RWPE1 (cell line): Measurements from ENCODE around the gene LTBP4.
A peak's percentile ranks its signal among the peaks of the same experiment; 100 is the strongest.

Experiments
- CTCF ChIA-PET: fragments of 350-600 bp; sonication (Branson Sonifier 250); formaldehyde crosslinking; extraction: SDS; loops from one replicate; lab custom pipeline; 2021; lab: Yijun Ruan, JAX
- POLR2A ChIA-PET: fragments of 400-600 bp; formaldehyde crosslinking; extraction: SDS; loops from one replicate; lab custom pipeline; 2020; ENCODE audit warnings: antibody characterized with exemption; ENCODE audit not compliant: low non-redundant PET; lab: Yijun Ruan, JAX
- DNase-seq: peaks from one replicate; pipeline ENCODE4 v3.0.0; 2012; ENCODE audit warnings: low spot score
- H3K27ac ChIP-seq: fragments of 450-650 bp; 2 replicates; pipeline ENCODE4 v1.5.1; 2017
- TF ChIP-seq, protein P1 (sequence below): fragments of 450-650 bp; conservative IDR thresholded peaks from 2 replicates; pipeline ENCODE4 v1.5.1; 2017; ENCODE audit warnings: low read depth, mild to moderate bottlenecking

The LTBP4 gene

GRCh38 chr19:40599331-40599901 is 1.8 kb upstream of the LTBP4 start:
- DNase-seq: no peak
- ChIA-PET CTCF (interaction anchor here (0.7 to 1.5 kb wide), 7 partner anchors 36 to 460 kb away, joined by 3 to 6 read pairs (median 5); no protein-coding TSS in a partner anchor), POLR2A (no interaction called here)
- H3K27ac ChIP-seq: peak overlapping the region; percentile 99
- TF ChIP-seq, protein P1, sequence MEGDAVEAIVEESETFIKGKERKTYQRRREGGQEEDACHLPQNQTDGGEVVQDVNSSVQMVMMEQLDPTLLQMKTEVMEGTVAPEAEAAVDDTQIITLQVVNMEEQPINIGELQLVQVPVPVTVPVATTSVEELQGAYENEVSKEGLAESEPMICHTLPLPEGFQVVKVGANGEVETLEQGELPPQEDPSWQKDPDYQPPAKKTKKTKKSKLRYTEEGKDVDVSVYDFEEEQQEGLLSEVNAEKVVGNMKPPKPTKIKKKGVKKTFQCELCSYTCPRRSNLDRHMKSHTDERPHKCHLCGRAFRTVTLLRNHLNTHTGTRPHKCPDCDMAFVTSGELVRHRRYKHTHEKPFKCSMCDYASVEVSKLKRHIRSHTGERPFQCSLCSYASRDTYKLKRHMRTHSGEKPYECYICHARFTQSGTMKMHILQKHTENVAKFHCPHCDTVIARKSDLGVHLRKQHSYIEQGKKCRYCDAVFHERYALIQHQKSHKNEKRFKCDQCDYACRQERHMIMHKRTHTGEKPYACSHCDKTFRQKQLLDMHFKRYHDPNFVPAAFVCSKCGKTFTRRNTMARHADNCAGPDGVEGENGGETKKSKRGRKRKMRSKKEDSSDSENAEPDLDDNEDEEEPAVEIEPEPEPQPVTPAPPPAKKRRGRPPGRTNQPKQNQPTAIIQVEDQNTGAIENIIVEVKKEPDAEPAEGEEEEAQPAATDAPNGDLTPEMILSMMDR: no peak

DNA sequence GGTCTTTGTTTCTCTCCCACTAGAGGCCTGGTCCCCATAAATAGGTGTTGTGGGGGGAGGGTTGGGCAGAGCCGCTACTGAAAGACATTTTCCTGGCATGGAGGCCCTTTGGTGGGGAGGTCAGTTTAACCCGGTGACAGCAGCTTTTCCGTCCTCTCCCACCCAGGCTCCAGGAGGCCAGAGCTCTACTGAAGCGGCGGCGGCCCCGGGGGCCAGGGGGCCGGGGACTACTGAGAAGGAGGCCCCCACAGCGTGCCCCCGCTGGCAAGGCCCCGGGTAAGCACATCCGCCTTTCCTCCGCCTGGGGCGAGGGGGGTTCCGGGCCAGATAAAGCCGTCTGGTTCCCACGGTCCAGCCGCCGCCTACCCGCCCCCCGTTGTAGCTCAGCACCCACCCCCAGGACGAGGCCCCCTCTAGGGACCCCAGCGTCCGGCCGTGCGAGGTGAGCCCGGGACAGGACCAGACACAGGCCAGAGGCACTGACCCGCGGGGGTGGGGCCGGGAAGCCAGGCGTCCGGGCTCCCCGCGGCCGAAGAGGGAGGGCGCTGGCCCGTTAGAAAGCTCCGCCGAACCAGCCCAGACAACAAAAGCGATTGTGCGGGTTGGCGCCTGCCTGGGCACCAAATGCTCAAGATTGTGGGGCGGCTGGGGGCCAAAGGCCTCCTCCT is 1.1 kb upstream of the LTBP4 start:
- POLR2A ChIA-PET: no interaction called here

DNA sequence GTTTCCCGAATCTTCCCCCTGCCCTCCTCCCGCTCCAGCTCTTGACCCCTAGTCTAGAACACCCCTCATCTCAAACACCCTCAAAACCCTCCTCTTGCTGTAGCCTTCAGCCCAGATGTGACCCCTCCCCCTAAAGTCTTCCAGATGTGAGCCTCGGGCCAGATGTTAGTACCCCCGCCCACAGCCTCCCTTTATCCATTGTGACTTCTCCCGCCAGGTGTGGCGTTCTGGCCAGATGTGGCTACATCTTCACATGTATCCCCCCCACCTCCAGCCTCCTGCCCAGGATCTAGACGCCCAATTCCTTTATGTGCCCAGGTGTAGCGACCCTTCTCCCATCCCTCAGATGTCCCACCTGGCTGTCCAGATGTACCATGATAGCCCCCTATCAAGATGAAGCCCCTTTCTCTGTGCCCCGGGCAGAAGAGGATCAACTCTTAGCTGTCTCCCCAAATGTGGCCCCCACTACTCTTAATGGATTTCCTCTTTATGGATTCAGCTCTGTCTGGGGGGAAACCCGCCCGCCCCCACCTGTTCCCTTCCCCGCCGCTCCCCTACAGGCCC is 517 bp upstream of the LTBP4 start:
- POLR2A ChIA-PET: no interaction called here
- H3K27ac ChIP-seq: peak overlapping the region; percentile 99
- TF ChIP-seq, protein P1: no peak
- CTCF ChIA-PET: interaction anchor here (0.6 to 1.7 kb wide), 8 partner anchors 33 to 461 kb away, joined by 3 to 6 read pairs (median 4); partner anchors contain the start of gene ACTMAP
- DNase-seq: no peak

More for the DNA sequence above, 1.1 kb upstream of the LTBP4 start:
- TF ChIP-seq, protein P1: no peak
- DNase-seq: no peak
- H3K27ac ChIP-seq: peak overlapping the region; percentile 99
- CTCF ChIA-PET: interaction anchor here (0.6 to 1.7 kb wide), 9 partner anchors 34 to 461 kb away, joined by 3 to 6 read pairs (median 3); partner anchors contain the start of gene ACTMAP

DNA sequence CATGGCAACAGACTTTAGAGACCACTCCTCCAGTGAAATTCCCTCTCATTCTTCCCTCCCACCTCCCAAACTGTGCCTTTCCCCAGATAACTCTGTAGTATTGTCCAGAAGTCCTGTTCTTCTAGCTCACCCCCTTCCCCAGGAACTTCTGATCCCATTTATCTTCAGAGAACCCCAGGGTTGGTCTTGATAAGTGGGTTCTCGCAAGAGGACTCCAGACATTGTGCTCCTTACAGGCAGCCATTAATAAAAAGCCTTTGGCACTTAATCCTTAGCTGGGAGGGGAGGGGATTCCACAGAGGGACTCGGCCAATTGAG is 1.9 kb downstream of the LTBP4 start:
- ChIA-PET POLR2A (interaction anchor here (0.5 to 2.6 kb wide), 4 partner anchors 11 to 1039 kb away, joined by 3 to 10 read pairs (median 7); no protein-coding TSS in a partner anchor), CTCF (interaction anchor here (0.6 to 1.8 kb wide), 9 partner anchors 13 to 184 kb away, joined by 3 to 8 read pairs (median 5); no protein-coding TSS in a partner anchor)
- DNase-seq: no peak
- TF ChIP-seq, protein P1: no peak
- H3K27ac ChIP-seq: peak overlapping the region; percentile 99

GRCh38 chr19:40603389-40604170 is 2.4 kb downstream of the LTBP4 start:
- POLR2A ChIA-PET: interaction anchor here (0.5 to 2.6 kb wide), 3 partner anchors 10 to 1039 kb away, joined by 3 to 10 read pairs (median 6); no protein-coding TSS in a partner anchor
- CTCF ChIA-PET: interaction anchor here (0.6 to 1.8 kb wide), 8 partner anchors 10 to 183 kb away, joined by 3 to 8 read pairs (median 5); no protein-coding TSS in a partner anchor
- TF ChIP-seq, protein P1: no peak
- peak; percentile 97 for DNase-seq
- H3K27ac ChIP-seq: peak overlapping the region; percentile 99
